ENCODE results near the gene JAG2.

GRCh38 chr14:105211758-105212089, 43.1 kb upstream of the JAG2 start:
- TF ChIP-seq CTCF (IDR thresholded peaks at IDR 0.05; ENCODE audit: insufficient read depth, low read length, poor library complexity, severe bottlenecking) (no peak), EZH2phosphoT487 (conservative IDR thresholded peaks at IDR 0.05; ENCODE audit: low read length) (no peak)
